C4-2B (cell line): ENCODE results near the gene LAP3.

Experiments used
- CTCF ChIP-seq: fragments of 450-650 bp; conservative IDR thresholded peaks from 2 replicates; pipeline ENCODE4 v1.5.1; 2017; ENCODE audit warnings: mild to moderate bottlenecking
- ZFX ChIP-seq: fragments of 450-650 bp; IDR thresholded peaks from 2 replicates; pipeline ENCODE4 v1.6.1; 2017

- TF ChIP-seq CTCF (no peak), ZFX (no peak)
Observed at GRCh38 chr4:17642398-17642783, 65.4 kb downstream of the LAP3 start.
